T follicular helper cell (primary cell): ENCODE measurements around the gene RNF148.

Source experiments
- DNase-seq: peaks from one replicate; pipeline ENCODE4 v3.0.0-alpha.2; 2020; ENCODE audit warnings: low read depth
- total RNA-seq, 2 experiments: gene quantifications; one replicate each; lab custom pipeline; 2026; lab: John Stamatoyannopoulos, UW

RNF148 gene, protein sequence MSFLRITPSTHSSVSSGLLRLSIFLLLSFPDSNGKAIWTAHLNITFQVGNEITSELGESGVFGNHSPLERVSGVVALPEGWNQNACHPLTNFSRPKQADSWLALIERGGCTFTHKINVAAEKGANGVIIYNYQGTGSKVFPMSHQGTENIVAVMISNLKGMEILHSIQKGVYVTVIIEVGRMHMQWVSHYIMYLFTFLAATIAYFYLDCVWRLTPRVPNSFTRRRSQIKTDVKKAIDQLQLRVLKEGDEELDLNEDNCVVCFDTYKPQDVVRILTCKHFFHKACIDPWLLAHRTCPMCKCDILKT
- 0 reads per million in 2 experiments for total RNA-seq

DNA sequence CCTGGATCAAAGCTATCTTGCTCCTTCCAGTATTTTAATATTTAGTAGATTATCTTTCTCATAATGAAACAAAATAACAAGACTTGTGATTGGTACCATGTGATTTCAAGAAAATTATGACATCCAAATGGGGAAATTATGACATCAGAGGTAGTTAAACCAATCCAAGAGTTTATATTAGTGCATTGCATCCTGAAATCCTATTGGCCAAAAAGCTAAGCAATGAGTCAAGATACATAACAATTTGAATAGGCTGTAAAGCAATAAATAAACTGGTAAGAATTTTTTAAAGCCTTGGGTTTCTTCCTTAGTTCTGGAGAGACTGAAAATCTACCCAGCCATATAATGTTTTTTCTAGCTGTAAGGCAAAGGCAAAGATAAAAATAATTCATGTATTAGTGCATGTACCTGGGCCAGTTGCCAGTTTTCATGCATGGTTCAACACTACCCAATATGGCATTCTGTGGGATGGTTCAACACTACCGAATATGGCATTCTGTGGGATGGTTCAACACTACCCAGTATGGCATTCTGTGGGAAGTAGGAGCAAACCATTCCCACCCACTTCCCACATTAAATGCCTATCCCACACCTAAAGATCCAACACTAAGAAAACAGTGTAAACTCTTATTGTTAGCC is at the start of gene RNF148:
RNF148 (minus strand) TSS at position 51 of the 639 bp plus-strand sequence. CDS start 172 bp downstream, outside the sequence.
- no peak for DNase-seq

GRCh38 chr7:122750389-122750788 is 47.7 kb upstream of the RNF148 start:
- no peak for DNase-seq

- DNase-seq: no peak
Observed at GRCh38 chr7:122748195-122748594, 45.5 kb upstream of the RNF148 start.

DNA sequence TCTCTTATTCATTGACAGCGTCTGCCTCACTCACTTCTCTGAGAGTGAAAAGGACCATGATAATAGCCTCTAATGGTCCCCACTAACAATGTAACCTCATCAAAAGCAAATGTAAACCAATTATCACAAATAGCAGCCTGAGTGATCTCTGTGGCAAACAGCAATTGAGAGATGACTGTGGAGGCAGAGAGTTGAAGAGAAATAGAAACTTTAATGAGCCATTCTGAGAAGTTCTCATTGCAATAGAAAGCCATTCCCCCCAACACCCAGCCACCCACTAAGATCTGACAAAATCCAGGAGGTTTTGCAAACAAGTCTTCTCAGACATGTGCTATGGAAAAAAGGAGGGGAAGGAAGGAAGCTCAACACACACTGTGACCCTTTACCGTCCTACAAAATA is 44.2 kb upstream of the RNF148 start:
- no peak for DNase-seq

DNA sequence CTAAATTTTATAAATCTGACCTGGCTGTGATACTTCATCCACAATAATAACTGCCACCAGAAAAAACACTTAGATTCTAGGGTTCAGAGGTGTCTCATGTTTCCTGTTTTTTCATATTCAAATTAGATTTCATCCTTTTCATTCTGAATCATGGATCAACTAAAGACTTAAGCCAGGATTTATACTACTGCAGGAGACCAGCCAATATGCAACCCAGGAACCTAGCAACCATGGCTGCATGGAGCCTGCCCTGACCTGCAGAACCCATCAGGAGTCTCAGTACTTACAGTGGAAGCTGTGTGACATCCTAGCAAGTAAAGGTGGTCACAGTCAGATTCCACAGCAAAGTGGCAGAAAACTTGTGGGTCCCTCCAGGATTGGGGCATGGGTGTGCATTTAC is 40.5 kb upstream of the RNF148 start:
- no peak for DNase-seq

- DNase-seq: no peak
Observed at GRCh38 chr7:122738947-122739346, 36.2 kb upstream of the RNF148 start.

GRCh38 chr7:122736183-122736582 is 33.5 kb upstream of the RNF148 start:
- DNase-seq: no peak

- no peak for DNase-seq
Observed at GRCh38 chr7:122727759-122728158, 25.0 kb upstream of the RNF148 start.

DNA sequence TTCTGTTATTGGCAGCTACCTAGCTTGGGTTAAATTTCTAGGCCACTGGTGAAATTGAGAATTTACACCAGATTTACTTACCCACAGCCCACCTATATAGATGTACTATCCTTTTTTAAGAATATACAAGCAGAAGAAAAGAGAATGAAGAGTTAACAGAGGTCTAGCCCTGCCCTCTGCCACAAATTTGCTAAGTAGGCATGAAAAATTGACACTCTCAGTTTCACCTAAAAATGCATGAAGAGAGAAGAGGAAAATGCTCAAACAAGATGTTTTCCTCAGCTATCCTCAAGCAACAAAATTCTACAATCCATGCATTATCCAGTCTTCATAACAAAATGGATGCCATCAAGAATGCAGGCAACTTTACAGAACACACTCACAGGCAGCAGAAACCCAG is 24.6 kb upstream of the RNF148 start:
- DNase-seq: no peak

DNA sequence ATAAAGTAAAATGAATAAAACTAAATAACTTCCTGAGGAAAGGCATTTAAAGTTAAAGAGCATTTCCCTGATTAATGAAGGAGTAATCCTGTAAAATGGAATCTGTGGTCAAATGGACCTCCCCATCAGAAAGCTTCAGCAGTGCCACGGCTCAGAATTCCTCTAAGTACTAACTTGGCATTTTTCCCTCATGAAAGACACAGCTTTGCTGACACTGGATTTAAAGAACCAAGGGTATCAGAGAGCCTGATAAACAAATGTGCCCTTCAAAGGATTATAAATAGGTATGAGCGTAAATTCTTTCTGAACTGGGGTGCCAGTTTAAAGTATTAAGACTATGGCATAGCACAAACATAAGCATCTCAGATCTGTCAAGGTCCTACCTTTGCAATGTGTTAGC is 24.2 kb upstream of the RNF148 start:
- no peak for DNase-seq

- no peak for DNase-seq
Observed at GRCh38 chr7:122724366-122724765, 21.6 kb upstream of the RNF148 start.

- DNase-seq: no peak
Observed at GRCh38 chr7:122719010-122719578, 16.4 kb upstream of the RNF148 start.

GRCh38 chr7:122717356-122718089 is 14.8 kb upstream of the RNF148 start:
- DNase-seq: no peak

DNA sequence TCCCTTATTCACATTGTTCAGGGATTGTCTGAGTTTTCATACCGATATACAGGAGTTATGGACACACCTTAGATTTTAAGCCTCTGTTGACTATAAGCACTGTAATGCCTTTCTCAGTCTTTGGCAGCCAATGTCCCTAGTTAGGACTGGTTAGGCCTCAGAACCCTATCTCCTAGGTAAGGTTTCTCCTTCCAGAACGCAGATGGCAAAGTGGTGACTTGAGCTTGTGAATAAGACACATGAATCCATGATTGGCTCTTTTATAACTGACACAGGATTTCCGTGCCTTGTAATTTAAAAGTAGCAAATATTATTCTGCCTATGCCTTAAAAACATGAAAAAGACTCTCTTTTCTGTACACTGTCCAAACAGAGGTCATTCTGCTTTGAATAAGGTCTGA is 12.5 kb upstream of the RNF148 start:
- DNase-seq: no peak

GRCh38 chr7:122710916-122711315 is 8.2 kb upstream of the RNF148 start:
- no peak for DNase-seq

DNA sequence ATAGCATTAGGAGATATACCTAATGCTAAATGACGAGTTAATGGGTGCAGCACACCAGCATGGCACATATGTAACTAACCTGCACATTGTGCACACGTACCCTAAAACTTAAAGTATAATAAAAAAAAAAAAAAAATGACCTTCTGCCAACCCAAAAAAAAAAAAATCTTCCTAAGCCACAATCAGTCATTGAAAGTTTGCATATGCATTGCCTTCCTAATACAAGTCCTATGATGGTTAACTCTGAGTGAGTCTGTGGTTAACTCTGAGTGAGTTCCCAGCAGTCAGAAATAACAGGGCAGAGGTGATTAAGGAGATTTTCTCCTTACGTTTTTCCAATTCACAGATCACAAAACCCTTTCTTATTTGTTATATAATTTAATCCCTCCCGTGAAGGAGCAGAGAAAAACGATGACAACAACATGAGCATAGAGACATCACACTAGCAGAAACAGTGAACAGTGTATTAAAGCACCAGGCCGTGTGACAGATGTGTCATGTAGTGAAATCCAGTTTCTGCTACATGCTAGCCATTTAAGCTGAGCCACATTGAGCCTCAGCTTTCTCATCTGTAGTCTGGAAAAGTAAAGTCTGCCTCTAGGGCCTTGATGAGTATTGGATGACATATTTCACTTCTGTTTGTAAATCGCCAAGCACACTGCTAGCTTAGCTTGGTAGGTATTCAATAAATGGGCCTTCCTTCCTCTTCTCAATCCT is 7.4 kb upstream of the RNF148 start:
- DNase-seq: no peak

DNA sequence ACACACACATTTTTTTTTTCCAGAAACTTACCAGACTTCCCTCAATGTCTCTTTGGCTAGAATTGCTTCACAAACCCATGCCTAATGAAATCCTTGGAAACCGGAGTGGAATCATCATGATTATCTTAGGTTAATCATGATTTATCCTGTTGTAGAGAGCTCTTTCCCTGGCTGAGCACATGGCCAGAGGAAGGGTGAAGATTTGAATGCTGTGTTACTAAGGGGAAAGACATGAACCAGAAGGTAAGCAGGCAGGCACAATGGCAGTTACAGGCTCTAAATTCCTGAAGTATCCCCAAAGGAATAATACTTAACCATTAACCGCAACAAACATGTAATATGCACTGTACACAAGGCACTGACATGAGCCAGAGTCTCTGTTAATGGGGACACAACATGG is 4.1 kb upstream of the RNF148 start:
- no peak for DNase-seq

DNA sequence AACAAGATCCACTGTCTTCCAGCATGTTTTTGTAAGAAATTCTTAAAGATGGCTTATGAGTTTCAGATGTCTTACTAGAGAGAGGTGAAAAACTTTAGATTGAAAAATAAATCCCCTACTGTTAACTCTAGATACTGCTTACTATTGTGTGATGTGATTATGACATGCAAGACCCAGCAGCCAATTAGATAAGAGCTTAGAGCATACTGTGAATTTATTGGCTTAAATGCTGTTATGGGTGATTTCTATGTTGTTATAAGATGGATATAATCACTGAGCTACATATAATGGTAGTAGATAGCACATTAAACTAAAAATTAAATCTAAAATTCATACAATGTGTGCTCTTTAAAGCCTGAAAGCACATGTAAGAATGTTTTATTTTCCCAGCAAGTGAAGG is 3.7 kb downstream of the RNF148 start, which contains the start of gene RNF133:
RNF133 (minus strand) TSS at position 101 of the 400 bp plus-strand sequence. CDS start 199 bp downstream, outside the sequence.
- no peak for DNase-seq

GRCh38 chr7:122695816-122696215 is 6.9 kb downstream of the RNF148 start:
- no peak for DNase-seq

DNA sequence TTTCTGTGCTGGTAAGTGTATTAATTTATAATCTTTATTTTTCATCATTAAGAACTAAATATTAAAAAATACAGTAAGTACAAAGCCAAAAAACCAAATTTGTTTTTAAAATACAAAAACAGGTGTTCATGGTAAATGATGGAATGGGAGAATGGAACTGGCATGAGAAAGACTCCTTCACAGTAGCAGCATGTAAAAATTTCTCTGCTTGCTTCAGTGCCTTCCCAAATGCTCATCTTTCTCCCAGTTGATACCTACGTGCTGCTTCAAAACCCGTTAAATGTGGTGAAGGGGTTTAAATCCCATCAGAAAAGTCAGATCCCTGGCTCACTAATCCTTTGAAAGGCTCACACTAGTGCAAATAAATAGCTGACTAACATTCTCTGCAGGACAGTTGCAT is 8.0 kb downstream of the RNF148 start:
- no peak for DNase-seq

DNA sequence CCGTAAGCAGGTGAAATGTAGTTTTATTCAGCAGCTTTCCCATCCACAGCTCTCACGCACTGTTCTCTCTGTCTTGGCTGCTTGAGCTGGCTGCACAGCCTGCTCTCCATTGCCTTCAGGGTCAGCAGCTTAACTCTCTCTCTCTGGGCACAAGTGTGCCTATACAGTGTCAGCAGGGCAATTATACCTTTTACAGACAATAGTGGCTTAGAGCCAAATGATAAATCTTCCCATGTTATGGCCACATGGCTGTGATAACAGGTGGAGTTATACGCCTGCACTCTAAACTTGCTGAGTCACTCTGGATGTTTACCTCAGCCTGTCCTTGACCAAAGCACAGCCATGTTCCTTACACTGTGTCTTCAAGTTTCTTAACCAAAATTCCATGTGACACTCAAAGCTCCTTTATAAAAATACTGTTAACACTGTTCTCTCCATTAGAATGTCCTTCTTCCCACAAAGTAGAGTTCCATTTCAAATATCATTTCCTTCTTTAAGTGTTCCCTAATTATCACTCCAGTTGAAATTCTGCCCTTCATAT is 9.9 kb downstream of the RNF148 start:
- no peak for DNase-seq
